H1 (cell line): Measurements from ENCODE around the gene SIPA1L3. TPM values are rescaled to one million over a fixed set of nuclear protein-coding genes. Genes with fewer than 3 reads are reported as not detected.

Experiments
- CTCF ChIA-PET: fragments of 300-600 bp; sonication (Branson Sonifier 250); formaldehyde crosslinking; loops from one replicate; lab custom pipeline; 2021; ENCODE audit not compliant: partially characterized antibody; lab: Charles Lee
- POLR2A ChIA-PET: fragments of 300-600 bp; sonication (Branson Sonifier 250); formaldehyde crosslinking; loops from one replicate; lab custom pipeline; 2021; ENCODE audit warnings: inconsistent platforms; ENCODE audit not compliant: partially characterized antibody; lab: Charles Lee
- DNase-seq, 2 experiments: peaks; one replicate each; pipeline versions ENCODE4 v3.0.0 to v3.0.0-alpha.2; 2010 to 2022; ENCODE audit warnings: low spot score in 2 of 2, low read depth in 1 of 2, mixed read lengths in 1 of 2
- FAIRE-seq: peaks from 2 replicates; lab custom pipeline; 2011; peaks lifted over from hg19 to GRCh38; lab: Jason Lieb, UNC
- H2AFZ ChIP-seq: 2 replicates; pipeline ENCODE4 v1.8.1; 2012; ENCODE audit warnings: low read length, inconsistent platforms
- H2AK5ac ChIP-seq: 2 replicates; pipeline ENCODE4 v1.6.1; 2013; ENCODE audit warnings: low read depth, low read length
- H2BK120ac ChIP-seq: replicated peaks from 2 replicates; pipeline ENCODE3; 2013; ENCODE audit warnings: low read depth, low read length, inconsistent platforms
- H2BK12ac ChIP-seq: 2 replicates; pipeline ENCODE4 v1.6.1; 2013; ENCODE audit warnings: low read depth, low read length
- H2BK15ac ChIP-seq: 2 replicates; pipeline ENCODE4 v1.6.1; 2013; ENCODE audit warnings: low read length
- H2BK20ac ChIP-seq: 2 replicates; pipeline ENCODE4 v1.6.1; 2013; ENCODE audit warnings: low read length
- H2BK5ac ChIP-seq: 2 replicates; pipeline ENCODE4 v1.6.1; 2013; ENCODE audit warnings: low read depth, low read length
- H3K14ac ChIP-seq: 2 replicates; pipeline ENCODE4 v1.6.1; 2013; ENCODE audit warnings: inconsistent platforms; ENCODE audit not compliant: insufficient read length
- H3K18ac ChIP-seq: 2 replicates; pipeline ENCODE4 v1.6.1; 2013; ENCODE audit warnings: low read length; ENCODE audit errors: extremely low read depth
- H3K23ac ChIP-seq: 2 replicates; pipeline ENCODE4 v1.6.1; 2013; ENCODE audit warnings: inconsistent platforms; ENCODE audit not compliant: insufficient read length
- H3K23me2 ChIP-seq: 2 replicates; pipeline ENCODE4 v1.6.1; 2013; ENCODE audit warnings: low read depth, low read length
- H3K27ac ChIP-seq: 2 replicates; pipeline ENCODE4 v1.6.1; 2011; ENCODE audit warnings: low read depth, low read length, inconsistent platforms
- H3K27me3 ChIP-seq, 4 experiments: replicated peaks in 1 of 4; 1 replicate in 1 of 4; 2 replicates in 3 of 4; pipeline versions ENCODE4 v1.6.1 to v1.8.1; 2011 to 2013; ENCODE audit warnings: low read length in 3 of 4, mild to moderate bottlenecking in 3 of 4, inconsistent platforms in 2 of 4, mixed read lengths in 2 of 4, moderate library complexity in 1 of 4; ENCODE audit not compliant: control insufficient read depth in 3 of 4, insufficient read depth in 3 of 4; ENCODE audit errors: extremely low read depth in 1 of 4
- H3K36me3 ChIP-seq, 4 experiments: 2 replicates each; pipeline versions ENCODE4 v1.6.1 to v1.8.1; 2011 to 2013; ENCODE audit warnings: mild to moderate bottlenecking in 4 of 4, low read length in 3 of 4, moderate library complexity in 2 of 4, control low read depth in 1 of 4, inconsistent platforms in 1 of 4; ENCODE audit not compliant: insufficient read depth in 4 of 4, control insufficient read depth in 2 of 4
- H3K4ac ChIP-seq: replicated peaks from 2 replicates; pipeline ENCODE3; 2013; ENCODE audit warnings: low read length, low read depth, mixed read lengths, inconsistent platforms; ENCODE audit not compliant: insufficient read length
- H3K4me1 ChIP-seq, 4 experiments: replicated peaks in 1 of 4; 1 replicate in 1 of 4; 2 replicates in 3 of 4; pipeline versions ENCODE4 v1.6.1 to v1.8.1; 2011 to 2013; ENCODE audit warnings: low read length in 3 of 4, inconsistent platforms in 2 of 4, mixed read lengths in 1 of 4; ENCODE audit not compliant: insufficient read depth in 4 of 4, control insufficient read depth in 3 of 4
- H3K4me2 ChIP-seq, 2 experiments: 2 replicates each; pipeline versions ENCODE4 v1.6.1 to v1.8.1; 2011 to 2013; ENCODE audit warnings: low read depth in 2 of 2, low read length in 2 of 2, control low read depth in 1 of 2, inconsistent platforms in 1 of 2, mild to moderate bottlenecking in 1 of 2; ENCODE audit not compliant: insufficient read depth in 1 of 2
- H3K4me3 ChIP-seq, 4 experiments: fragments of 200-600, 300-600 bp in 1 of 4; sonication (generic), shearing (Covaris generic), sonication (Bioruptor Twin) in 1 of 4; 2 replicates each; pipeline versions ENCODE4 v1.5.1 to v1.8.1; 2011 to 2016; ENCODE audit warnings: low read length in 4 of 4, low read depth in 3 of 4, control low read depth in 2 of 4, inconsistent platforms in 2 of 4, mild to moderate bottlenecking in 2 of 4, mixed read lengths in 1 of 4, moderate library complexity in 1 of 4; ENCODE audit not compliant: insufficient read depth in 2 of 4; ENCODE audit errors: extremely low read depth in 1 of 4
- H3K56ac ChIP-seq: replicated peaks from 2 replicates; pipeline ENCODE3; 2013; ENCODE audit warnings: low read depth, mild to moderate bottlenecking, mixed read lengths, low read length, inconsistent platforms; ENCODE audit not compliant: insufficient read length
- H3K79me1 ChIP-seq: 2 replicates; pipeline ENCODE4 v1.6.1; 2013; ENCODE audit warnings: low read depth, low read length, control low read depth
- H3K79me2 ChIP-seq, 2 experiments: 2 replicates each; pipeline versions ENCODE4 v1.6.1 to v1.8.1; 2012 to 2013; ENCODE audit warnings: low read length in 2 of 2, mild to moderate bottlenecking in 2 of 2, inconsistent platforms in 1 of 2; ENCODE audit not compliant: insufficient read depth in 2 of 2, control insufficient read depth in 1 of 2
- H3K9ac ChIP-seq, 4 experiments: replicated peaks in 1 of 4; 1 replicate in 1 of 4; 2 replicates in 3 of 4; pipeline versions ENCODE4 v1.6.1 to v1.8.1; 2011 to 2013; ENCODE audit warnings: low read depth in 3 of 4, low read length in 3 of 4, control low read depth in 2 of 4, mild to moderate bottlenecking in 2 of 4, moderate library complexity in 2 of 4, inconsistent platforms in 1 of 4; ENCODE audit errors: extremely low read depth in 1 of 4
- H3K9me3 ChIP-seq, 2 experiments: 2 replicates each; pipeline versions ENCODE4 v1.6.1 to v1.8.1; 2012 to 2013; ENCODE audit warnings: mild to moderate bottlenecking in 2 of 2, moderate library complexity in 2 of 2, control low read depth in 1 of 2, inconsistent platforms in 1 of 2, low read depth in 1 of 2, low read length in 1 of 2, mixed read lengths in 1 of 2; ENCODE audit not compliant: insufficient read depth in 2 of 2
- H4K20me1 ChIP-seq, 2 experiments: replicated peaks in 1 of 2; 2 replicates each; pipeline versions ENCODE3 to v1.8.1; 2011 to 2013; ENCODE audit warnings: inconsistent platforms in 2 of 2, low read length in 2 of 2, mild to moderate bottlenecking in 1 of 2; ENCODE audit not compliant: insufficient read depth in 2 of 2, control insufficient read depth in 1 of 2
- H4K5ac ChIP-seq: 2 replicates; pipeline ENCODE4 v1.6.1; 2013; ENCODE audit warnings: low read length, low read depth, mixed read lengths, inconsistent platforms; ENCODE audit not compliant: insufficient read length
- H4K8ac ChIP-seq: 2 replicates; pipeline ENCODE4 v1.8.0; 2013; ENCODE audit warnings: mild to moderate bottlenecking, moderate library complexity, low read length, inconsistent platforms; ENCODE audit not compliant: insufficient read depth; ENCODE audit errors: extremely low read depth
- H4K91ac ChIP-seq: replicated peaks from 2 replicates; pipeline ENCODE3; 2013; ENCODE audit warnings: low read length, mixed read lengths, inconsistent platforms; ENCODE audit not compliant: insufficient read length
- ASH2L ChIP-seq: fragments of 200-600, 300-600 bp; sonication (generic); IDR thresholded peaks from one replicate; pipeline ENCODE4 v1.7.1; 2017; ENCODE audit warnings: low read length
- CBX5 ChIP-seq: fragments of 300-800, 300-1000 bp; sonication (generic); IDR thresholded peaks from 2 replicates; pipeline ENCODE4 v1.7.1; 2016; ENCODE audit warnings: antibody characterized with exemption, low read length, low read depth
- CREB1 ChIP-seq: IDR thresholded peaks from 2 replicates; pipeline ENCODE4 v1.6.1; 2012; ENCODE audit warnings: inconsistent platforms
- GTF2F1 ChIP-seq: IDR thresholded peaks from 2 replicates; pipeline ENCODE4 v1.6.1; 2012; ENCODE audit warnings: low read depth, low read length, improper control_type of control experiment, borderline replicate concordance
- KDM1A ChIP-seq: fragments of 200-600, 300-600 bp; sonication (generic); IDR thresholded peaks from 2 replicates; pipeline ENCODE4 v1.7.1; 2016; ENCODE audit warnings: mild to moderate bottlenecking, low read length, borderline replicate concordance
- MAFK ChIP-seq: IDR thresholded peaks from 2 replicates; pipeline ENCODE4 v1.6.1; 2012; ENCODE audit warnings: low read depth, mild to moderate bottlenecking, improper control_type of control experiment, low read length
- NRF1 ChIP-seq: IDR thresholded peaks from 2 replicates; pipeline ENCODE4 v1.6.1; 2011; ENCODE audit warnings: mild to moderate bottlenecking, low read depth, low read length, improper control_type of control experiment
- PHF8 ChIP-seq: fragments of 200-600 bp; sonication (generic); conservative IDR thresholded peaks from 2 replicates; pipeline ENCODE4 v1.7.1; 2012; ENCODE audit warnings: low read depth, mild to moderate bottlenecking, inconsistent platforms, low read length, moderate library complexity
- POLR2AphosphoS5 ChIP-seq: IDR thresholded peaks from 2 replicates; pipeline ENCODE4 v1.6.1; 2011; ENCODE audit warnings: low read depth, low read length
- RBBP5 ChIP-seq: IDR thresholded peaks from 2 replicates; pipeline ENCODE4 v1.7.1; 2012; ENCODE audit warnings: low read depth, mild to moderate bottlenecking, inconsistent platforms, low read length, moderate library complexity, borderline replicate concordance
- SAP30 ChIP-seq: fragments of 300-600 bp; sonication (generic); IDR thresholded peaks from 2 replicates; pipeline ENCODE4 v1.7.1; 2012; ENCODE audit warnings: low read length, moderate library complexity, mild to moderate bottlenecking, inconsistent platforms; ENCODE audit not compliant: insufficient read depth, insufficient replicate concordance
- SIX5 ChIP-seq: IDR thresholded peaks from 2 replicates; pipeline ENCODE4 v1.6.1; 2011; ENCODE audit warnings: mild to moderate bottlenecking, low read depth, low read length
- SP1 ChIP-seq: IDR thresholded peaks from 2 replicates; pipeline ENCODE4 v1.6.1; 2011; ENCODE audit warnings: low read depth, low read length
- SP2 ChIP-seq: IDR thresholded peaks from 2 replicates; pipeline ENCODE4 v1.6.1; 2012; ENCODE audit warnings: mild to moderate bottlenecking, low read length, inconsistent platforms
- TCF12 ChIP-seq: IDR thresholded peaks from 2 replicates; pipeline ENCODE4 v1.6.1; 2011; ENCODE audit warnings: low read depth, mild to moderate bottlenecking, low read length
- YY1 ChIP-seq: IDR thresholded peaks from 2 replicates; pipeline ENCODE4 v1.6.1; 2011; ENCODE audit warnings: low read depth, mild to moderate bottlenecking, low read length
- WGBS, 2 experiments: shearing (Covaris generic) in 1 of 2; methylation state at CpG; one replicate each; pipeline versions ENCODE4 v1.1.6 to v1.1.7; 2013 to 2015; ENCODE audit warnings: low lambda C conversion rate in 2 of 2, mixed read lengths in 2 of 2, inconsistent platforms in 1 of 2, low coverage in 1 of 2, missing lambda C conversion rate in 1 of 2; ENCODE audit not compliant: insufficient replicate concordance in 2 of 2, insufficient coverage in 1 of 2, insufficient read length in 1 of 2; ENCODE audit errors: extremely low coverage in 1 of 2, missing lambda C conversion rate in 1 of 2; 5-methylcytosine and 5-hydroxymethylcytosine counted together
- polyA plus RNA-seq, 7 experiments: library from polyadenylated mRNA; depleted of rRNA in 3 of 7; stranded (reverse) in 5 of 7; unstranded in 2 of 7; fragments of >200 nt in 5 of 7; fragments of 200-250 nt in 2 of 7; gene quantifications; 1 replicate in 5 of 7; 2 replicates in 1 of 7; 4 replicates in 1 of 7; pipeline versions ENCODE4 v1.2.1 to v1.2.3, GENCODE V29; 2011 to 2013; ENCODE audit warnings: missing spikeins in 2 of 7, mixed read lengths in 2 of 7
- total RNA-seq: library from RNA; stranded (reverse); fragmentation: NEBNext Ultra II Directional; extraction: Animal tissue kit (Norgen Biotek cat#: 25700); gene quantifications from 2 replicates; pipeline ENCODE4 v1.2.1, GENCODE V29; 2021

Gene SIPA1L3
- total and polyA plus RNA-seq, 2 of the 8 experiments (the other 6 are each of a cell fraction or from before 2014, with no cell fraction given) = 15.0 to 54.9 TPM

DNA sequence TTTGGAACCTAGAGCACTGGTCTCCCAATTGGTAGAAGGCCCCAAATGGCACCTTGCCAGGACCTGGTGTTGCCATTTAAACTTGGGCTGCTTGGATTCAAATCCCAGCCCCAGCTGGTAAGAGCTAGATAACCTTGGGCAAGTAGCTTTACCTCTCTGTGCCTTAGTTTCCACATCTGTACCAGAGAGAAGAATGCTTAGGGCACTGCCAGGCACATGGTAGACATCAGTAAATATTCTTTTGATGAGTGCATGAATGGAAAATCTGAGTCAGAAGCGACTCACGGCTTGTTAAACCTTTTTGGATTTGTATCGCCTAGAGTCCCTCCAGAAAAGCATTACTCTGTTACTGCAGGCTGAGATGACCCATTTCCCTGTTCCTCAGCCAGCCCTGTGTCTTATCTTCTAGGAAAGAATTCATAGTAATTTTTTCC, 90.9 kb downstream of the SIPA1L3 start:
- Histone ChIP-seq H2BK20ac (no peak overlapping the region), H3K79me1 (no peaks in the 10 kb centered on the region; the same call in 1 of the 2 replicates), H2AFZ (no peak overlapping the region), H3K4ac (no peak overlapping the region), H2BK120ac (no peak overlapping the region), H3K79me2 (peaks cover 0 to 30% of the 10 kb centered on the region in 2 experiments; a peak in 2 of 4 replicates), H3K18ac (no peak overlapping the region), H3K4me2 (no peak overlapping the region), H2BK12ac (no peak overlapping the region), H3K27me3 (no peaks in the 10 kb centered on the region), H3K23me2 (no peaks in the 10 kb centered on the region; the same call in 1 of the 2 replicates), H3K9ac (no peak overlapping the region), H3K9me3 (no peaks in the 10 kb centered on the region), H3K27ac (no peak overlapping the region), H2BK15ac (no peak overlapping the region), H4K20me1 (no peaks in the 10 kb centered on the region), H4K91ac (no peak overlapping the region), H3K23ac (no peak overlapping the region), H4K5ac (no peak overlapping the region), H4K8ac (no peak overlapping the region), H3K14ac (no peak overlapping the region), H2AK5ac (no peak overlapping the region), H2BK5ac (no peak overlapping the region), H3K4me3 (no peak overlapping the region), H3K56ac (no peak overlapping the region), H3K4me1 (peaks cover 0 to 2% (median under 1%) of the 10 kb centered on the region in 4 experiments; a peak in 3 of 7 replicates), H3K36me3 (no peaks in the 10 kb centered on the region)
- WGBS, 2 experiments = 90% methylated on average over 3 of the region's 3 CpGs; no CpG with 5 or more reads in 1 of the 2 experiments
- no peak for FAIRE-seq
- POLR2A ChIA-PET = interaction anchor here (3.0 kb wide), 1 partner anchor 9 kb away, joined by 12 read pairs; no protein-coding TSS in a partner anchor
- CTCF ChIA-PET = interaction anchor here (1.0 to 17.8 kb wide), 3 partner anchors 12 to 97 kb away, joined by 3 to 259 read pairs (median 3); partner anchors contain the start of genes SIPA1L3 and WDR87
- DNase-seq = no peak
- TF ChIP-seq PHF8 = no peak
- TF ChIP-seq MAFK = no peak
- TF ChIP-seq YY1 = no peak
- no peak for TF ChIP-seq GTF2F1
- no peak for TF ChIP-seq CREB1
- TF ChIP-seq NRF1 = no peak
- no peak for TF ChIP-seq SP2
- TF ChIP-seq RBBP5 = no peak
- TF ChIP-seq CBX5 = no peak
- no peak for TF ChIP-seq SIX5
- no peak for TF ChIP-seq SP1
- TF ChIP-seq KDM1A = no peak
- TF ChIP-seq SAP30 = no peak
- TF ChIP-seq TCF12 = no peak
- TF ChIP-seq ASH2L = no peak
- TF ChIP-seq POLR2AphosphoS5 = no peak
